Caco-2 (cell line): ENCODE measurements around the gene GLT1D1. TPM values are rescaled to one million over a fixed set of nuclear protein-coding genes. Genes with fewer than 3 reads are reported as not detected.
"Not testable (repeated sequence)": the region's sequence is repeated elsewhere in the genome, so short reads cannot be mapped to it uniquely, and the experiment has no call there.

Experiments
- Bru-seq: library from RNA; stranded (reverse); fragments of 400-500 nt; gene quantifications from one replicate; lab custom pipeline; 2021; lab: Mats Ljungman, UMichigan
- BruChase-seq, 2 experiments: library from RNA; stranded (reverse); fragments of 400-500 nt; gene quantifications; one replicate each; lab custom pipeline; 2021; lab: Mats Ljungman, UMichigan
- BruUV-seq: library from RNA; stranded (reverse); fragments of 400-500 nt; replicated peaks from 2 replicates; lab custom pipeline; 2021; lab: Mats Ljungman, UMichigan
- CTCF ChIA-PET: fragments of 300-600 bp; sonication (Branson Sonifier 250); formaldehyde crosslinking; loops from one replicate; lab custom pipeline; 2022; ENCODE audit warnings: antibody characterized with exemption; lab: Charles Lee
- POLR2A ChIA-PET: fragments of 300-600 bp; sonication (Branson Sonifier 250); formaldehyde crosslinking; loops from one replicate; lab custom pipeline; 2022; ENCODE audit warnings: antibody characterized with exemption; lab: Charles Lee
- DNase-seq, 2 experiments: peaks; one replicate each; pipeline versions ENCODE4 v3.0.0 to v3.0.0-alpha.2; 2020 to 2022
- H3K27me3 ChIP-seq: replicated peaks from 2 replicates; pipeline ENCODE4 v1.6.0; 2011; ENCODE audit warnings: low read length; ENCODE audit not compliant: control insufficient read depth, insufficient read depth
- H3K36me3 ChIP-seq: 2 replicates; pipeline ENCODE4 v1.5.1; 2011; ENCODE audit warnings: low read length; ENCODE audit not compliant: control insufficient read depth, insufficient read depth
- H3K4me1 ChIP-seq: fragments of 250-450 bp; sonication (Bioruptor Pico); 2 replicates; pipeline ENCODE4 v1.5.1; 2020; ENCODE audit warnings: mild to moderate bottlenecking
- H3K4me3 ChIP-seq: 2 replicates; pipeline ENCODE4 v1.5.1; 2011; ENCODE audit warnings: low read depth, mild to moderate bottlenecking, control low read depth, low read length
- H3K9me3 ChIP-seq: fragments of 250-450 bp; sonication (Bioruptor Pico); 2 replicates; pipeline ENCODE4 v1.5.1; 2020; ENCODE audit warnings: mild to moderate bottlenecking, moderate library complexity
- H3K27ac Mint-ChIP-seq: one replicate; pipeline ENCODE4 v1.8.0; 2022; ENCODE audit warnings: mixed read lengths; ENCODE audit not compliant: unreplicated experiment
- H3K27me3 Mint-ChIP-seq: one replicate; pipeline ENCODE4 v1.8.0; 2022; ENCODE audit warnings: mixed read lengths; ENCODE audit not compliant: insufficient read depth, unreplicated experiment
- H3K36me3 Mint-ChIP-seq: one replicate; pipeline ENCODE4 v1.8.0; 2022; ENCODE audit warnings: mild to moderate bottlenecking, mixed read lengths; ENCODE audit not compliant: insufficient read depth, unreplicated experiment
- H3K4me1 Mint-ChIP-seq: one replicate; pipeline ENCODE4 v1.8.0; 2022; ENCODE audit warnings: low read depth, mixed read lengths; ENCODE audit not compliant: unreplicated experiment
- H3K4me3 Mint-ChIP-seq: one replicate; pipeline ENCODE4 v1.8.0; 2022; ENCODE audit warnings: mild to moderate bottlenecking, moderate library complexity, mixed read lengths; ENCODE audit not compliant: unreplicated experiment
- H3K9me3 Mint-ChIP-seq: one replicate; pipeline ENCODE4 v1.8.0; 2022; ENCODE audit warnings: mixed read lengths; ENCODE audit not compliant: unreplicated experiment
- CTCF ChIP-seq, 2 experiments: fragments of 200-600 bp in 1 of 2; IDR thresholded peaks; 1 replicate in 1 of 2; 2 replicates in 1 of 2; pipeline versions ENCODE4 v1.5.1 to v1.8.0; 2011 to 2022; ENCODE audit warnings: antibody characterized with exemption in 1 of 2, control low read depth in 1 of 2, inconsistent platforms in 1 of 2, low read depth in 1 of 2, low read length in 1 of 2, mild to moderate bottlenecking in 1 of 2, moderate library complexity in 1 of 2; ENCODE audit not compliant: insufficient read depth in 1 of 2, severe bottlenecking in 1 of 2, unreplicated experiment in 1 of 2
- intact Hi-C: fragments of 100-400 bp; cut with micrococcal nuclease; formaldehyde crosslinking; loops from one replicate; pipeline ENCODE4 v1.10.0; 2022; ENCODE audit not compliant: unreplicated experiment
- long read RNA-seq: library from polyadenylated mRNA; stranded (forward); transcript quantifications from one replicate; pipeline ENCODE4 v2.0.0, GENCODE V29; 2022
- total RNA-seq: library from RNA; stranded (reverse); gene quantifications from 2 replicates; pipeline ENCODE4 v1.2.3, GENCODE V29; 2022

GLT1D1 gene
- total RNA-seq: not detected in 2 replicates
- Bru-seq, nascent RNA: percentile 4 among the genes with signal in this experiment
- BruChase-seq, experiment 1, labeled RNA remaining after a 2-hour chase: percentile 6 among the genes with signal in this experiment
- percentile 1 among the genes with signal in this experiment for BruChase-seq, experiment 2, labeled RNA remaining after a 6-hour chase
- long read RNA-seq: 0 reads

GRCh38 chr12:128852885-128853599, at the start of gene GLT1D1:
TSS of gene GLT1D1 (plus strand) at chr12:128853478. CDS start at chr12:128853582, 104 bp downstream.
- no TSS peak for BruUV-seq
- Histone ChIP-seq H3K4me1 (no peaks in the 10 kb centered on the region), H3K9me3 (no peaks in the 10 kb centered on the region), H3K27me3 (no peaks in the 10 kb centered on the region), H3K36me3 (no peaks in the 10 kb centered on the region), H3K4me3 (no peak within 1 kb of the TSS)
- ChIA-PET CTCF (no interaction called here), POLR2A (no interaction called here)
- H3K27me3 Mint-ChIP-seq: no peaks in the 10 kb centered on the region
- no peak within 1 kb of the TSS for H3K4me3 Mint-ChIP-seq
- no peak for TF ChIP-seq CTCF (IDR thresholded peaks at IDR 0.05; ENCODE audit: insufficient read depth in 1 of 2, low read depth in 1 of 2, low read length in 1 of 2, severe bottlenecking in 1 of 2, unreplicated experiment in 1 of 2)
- H3K9me3 Mint-ChIP-seq: no peaks in the 10 kb centered on the region
- DNase-seq: no peak
- H3K4me1 Mint-ChIP-seq: no peaks in the 10 kb centered on the region
- intact Hi-C loops: no loop called here
- no peaks in the 10 kb centered on the region for H3K36me3 Mint-ChIP-seq
- H3K27ac Mint-ChIP-seq: no peak within 1 kb of the TSS

GRCh38 chr12:128803788-128804187, 49.5 kb upstream of the GLT1D1 start:
- ChIA-PET POLR2A (no interaction called here), CTCF (no interaction called here)
- Mint-ChIP-seq H3K36me3 (peaks cover 62% of the 10 kb centered on the region), H3K4me1 (no peaks in the 10 kb centered on the region), H3K4me3 (no peak overlapping the region), H3K27ac (no peak overlapping the region), H3K9me3 (no peaks in the 10 kb centered on the region), H3K27me3 (no peaks in the 10 kb centered on the region)
- H3K4me1 ChIP-seq: no peaks in the 10 kb centered on the region
- no peaks in the 10 kb centered on the region for H3K27me3 ChIP-seq
- BruUV-seq: no TSS peak
- intact Hi-C loops: no loop called here
- H3K4me3 ChIP-seq: no peak overlapping the region
- no peaks in the 10 kb centered on the region for H3K9me3 ChIP-seq
- DNase-seq: no peak
- no peak for TF ChIP-seq CTCF (IDR thresholded peaks at IDR 0.05; ENCODE audit: insufficient read depth in 1 of 2, low read depth in 1 of 2, low read length in 1 of 2, severe bottlenecking in 1 of 2, unreplicated experiment in 1 of 2)
- H3K36me3 ChIP-seq: peaks cover under 1% of the 10 kb centered on the region

- Mint-ChIP-seq H3K4me1 (no peaks in the 10 kb centered on the region), H3K27ac (no peak overlapping the region), H3K9me3 (no peaks in the 10 kb centered on the region), H3K27me3 (no peaks in the 10 kb centered on the region), H3K36me3 (peaks cover 54% of the 10 kb centered on the region), H3K4me3 (no peak overlapping the region)
- TF ChIP-seq CTCF (IDR thresholded peaks at IDR 0.05; ENCODE audit: insufficient read depth in 1 of 2, low read depth in 1 of 2, low read length in 1 of 2, severe bottlenecking in 1 of 2, unreplicated experiment in 1 of 2): no peak
- Histone ChIP-seq H3K4me3 (no peak overlapping the region), H3K27me3 (no peaks in the 10 kb centered on the region), H3K36me3 (no peaks in the 10 kb centered on the region; the same call in 1 of the 2 replicates), H3K9me3 (no peaks in the 10 kb centered on the region), H3K4me1 (no peaks in the 10 kb centered on the region)
- no TSS peak for BruUV-seq
- no peak for DNase-seq
- CTCF ChIA-PET: no interaction called here
- POLR2A ChIA-PET: no interaction called here
- intact Hi-C loops: no loop called here
Measured at GRCh38 chr12:128804762-128805161, 48.5 kb upstream of the GLT1D1 start.

GRCh38 chr12:128805406-128805805, 47.9 kb upstream of the GLT1D1 start:
- intact Hi-C loops, POLR2A ChIA-PET, H3K4me3 ChIP-seq, H3K9me3 ChIP-seq, BruUV-seq, H3K27me3 ChIP-seq, H3K36me3 ChIP-seq, H3K4me1 ChIP-seq, CTCF ChIA-PET, H3K4me3 Mint-ChIP-seq, H3K27me3 Mint-ChIP-seq, H3K4me1 Mint-ChIP-seq, H3K9me3 Mint-ChIP-seq, DNase-seq, H3K27ac Mint-ChIP-seq: not testable (repeated sequence)
- peaks cover 47% of the 10 kb centered on the region for H3K36me3 Mint-ChIP-seq
